Measurements from ENCODE around the gene MTFR1L.

MTFR1L gene

DNA sequence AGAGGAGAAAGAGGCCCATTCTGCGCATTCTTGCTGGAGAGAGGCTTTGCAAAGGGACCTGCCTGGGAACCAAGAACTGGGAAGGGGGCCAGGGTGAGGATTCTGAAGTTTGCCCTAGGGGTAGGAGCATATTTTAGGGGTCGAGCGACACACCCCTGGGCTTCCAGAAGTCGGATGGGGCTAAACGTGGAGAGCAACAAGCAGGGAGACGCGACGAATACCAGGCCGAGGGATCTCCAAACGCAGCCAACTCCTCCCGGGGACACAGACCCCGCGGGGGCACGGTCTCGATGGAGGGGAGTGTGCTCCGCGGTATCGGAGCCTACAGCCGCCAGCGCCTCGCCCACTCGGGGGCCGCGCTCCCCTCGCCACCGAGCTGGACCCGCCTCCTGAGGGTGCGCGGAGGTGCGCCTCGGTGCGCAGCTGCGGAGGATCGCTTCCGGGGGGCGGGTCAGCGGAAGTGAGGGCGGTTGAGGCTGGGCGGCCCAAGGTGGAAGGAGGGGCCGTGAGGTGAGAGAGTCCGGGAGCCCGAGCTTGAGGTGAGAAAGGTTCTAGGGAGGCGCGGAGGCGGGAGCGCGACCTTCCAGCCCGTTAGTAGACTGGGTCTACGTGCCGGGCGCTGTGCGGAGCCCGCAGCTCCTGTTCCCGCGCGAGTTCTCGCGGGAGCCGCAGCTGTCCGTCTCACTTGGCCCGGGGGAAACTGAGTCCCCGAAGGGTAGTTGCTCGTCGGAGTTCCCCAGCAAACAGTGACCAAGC lies at the start of gene MTFR1L:
Gene MTFR1L (plus strand): TSS at position 464 of the 756 bp plus-strand sequence. CDS start 3,151 bp downstream, outside the sequence.
- peaks cover 28 to 31% of the 10 kb centered on the region in 2 donors for H3K4me1 ChIP-seq (ENCODE audit: control insufficient read depth in 2 of 2, insufficient read depth in 2 of 2, low read length in 2 of 2)
- peaks cover 0 to 5% of the 10 kb centered on the region in 2 donors for H3K36me3 ChIP-seq (ENCODE audit: control insufficient read depth in 2 of 2, insufficient read depth in 2 of 2, low read length in 2 of 2)
- H3K4me3 ChIP-seq (ENCODE audit: low read length in 2 of 2) = peak within 1 kb of the TSS; percentile 89 to 95
- no peaks in the 10 kb centered on the region for H3K27me3 ChIP-seq (ENCODE audit: control insufficient read depth in 2 of 2, insufficient read depth in 2 of 2, low read length in 2 of 2)
- no peaks in the 10 kb centered on the region for H3K9me3 ChIP-seq (ENCODE audit: control insufficient read depth in 2 of 2, low read length in 2 of 2)
- H3K27ac ChIP-seq (ENCODE audit: low read depth in 2 of 2, low read length in 2 of 2) = peak within 1 kb of the TSS; percentile 93 to 95
- peak within 1 kb of the TSS; percentile 84 to 94 for H3K9ac ChIP-seq (ENCODE audit: low read depth in 1 of 2, low read length in 2 of 2)

GRCh38 chr1:25770541-25771220 lies 49.1 kb upstream of the MTFR1L start:
- no peak overlapping the region for H3K27ac ChIP-seq (ENCODE audit: low read depth in 2 of 2, low read length in 2 of 2)
- H3K36me3 ChIP-seq (ENCODE audit: control insufficient read depth in 2 of 2, insufficient read depth in 2 of 2, low read length in 2 of 2) = peaks cover 2 to 3% of the 10 kb centered on the region in 2 donors
- H3K4me3 ChIP-seq (ENCODE audit: low read length in 2 of 2) = no peak overlapping the region
- no peaks in the 10 kb centered on the region for H3K27me3 ChIP-seq (ENCODE audit: control insufficient read depth in 2 of 2, insufficient read depth in 2 of 2, low read length in 2 of 2)
- H3K4me1 ChIP-seq (ENCODE audit: control insufficient read depth in 2 of 2, insufficient read depth in 2 of 2, low read length in 2 of 2) = peaks cover 16 to 31% of the 10 kb centered on the region in 2 donors
- no peaks in the 10 kb centered on the region for H3K9me3 ChIP-seq (ENCODE audit: control insufficient read depth in 2 of 2, low read length in 2 of 2)
- peak overlapping the region in 1 of 2 donors; percentile 14 for H3K9ac ChIP-seq (ENCODE audit: low read depth in 1 of 2, low read length in 2 of 2)

DNA sequence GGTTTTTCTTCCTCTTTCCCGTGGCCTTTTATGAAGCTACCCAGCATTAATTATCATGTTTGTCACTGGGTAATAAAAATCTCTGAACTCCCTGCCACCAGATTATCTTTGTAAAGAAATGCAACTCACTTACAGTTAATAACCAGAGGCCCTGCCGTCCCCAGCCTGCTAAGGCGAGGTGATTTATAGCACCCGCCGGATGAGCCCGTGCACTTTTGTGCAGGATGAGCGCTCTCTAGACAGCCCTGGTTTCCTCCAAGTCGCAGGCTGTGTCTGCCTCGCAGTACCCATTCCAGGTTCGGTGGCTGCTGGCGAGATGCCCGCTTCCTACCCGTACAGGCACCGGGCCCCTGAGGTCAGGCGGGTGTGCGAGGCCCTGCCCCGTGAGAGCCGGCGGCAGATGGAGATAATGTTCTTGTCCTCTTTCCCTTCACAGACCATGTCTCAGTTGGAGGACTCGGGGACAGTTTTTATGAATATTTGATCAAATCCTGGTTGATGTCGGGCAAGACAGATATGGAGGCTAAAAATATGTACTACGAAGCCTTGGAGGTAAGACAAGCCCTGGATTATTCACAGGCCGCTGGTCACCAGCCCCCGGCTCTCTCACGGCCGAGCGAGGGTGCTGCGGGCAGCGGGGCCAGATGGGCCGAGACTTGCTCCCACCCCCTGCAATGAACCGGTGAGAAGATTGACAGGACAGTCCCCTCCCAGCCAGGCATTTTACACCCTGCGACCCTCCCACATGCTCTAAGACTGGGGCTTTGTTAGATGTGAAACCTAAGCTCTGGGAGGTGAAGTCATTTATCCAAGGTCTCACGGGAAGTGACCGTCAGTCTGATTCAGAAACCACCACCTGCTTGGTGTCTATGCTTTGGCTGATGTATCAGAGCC lies 48.3 kb upstream of the MTFR1L start:
- Histone ChIP-seq H3K4me1 (ENCODE audit: control insufficient read depth in 2 of 2, insufficient read depth in 2 of 2, low read length in 2 of 2) (peaks cover 16 to 31% of the 10 kb centered on the region in 2 donors), H3K9me3 (ENCODE audit: control insufficient read depth in 2 of 2, low read length in 2 of 2) (no peaks in the 10 kb centered on the region), H3K9ac (ENCODE audit: low read depth in 1 of 2, low read length in 2 of 2) (no peak overlapping the region), H3K27me3 (ENCODE audit: control insufficient read depth in 2 of 2, insufficient read depth in 2 of 2, low read length in 2 of 2) (no peaks in the 10 kb centered on the region), H3K4me3 (ENCODE audit: low read length in 2 of 2) (no peak overlapping the region), H3K36me3 (ENCODE audit: control insufficient read depth in 2 of 2, insufficient read depth in 2 of 2, low read length in 2 of 2) (peaks cover 2 to 3% of the 10 kb centered on the region in 2 donors), H3K27ac (ENCODE audit: low read depth in 2 of 2, low read length in 2 of 2) (no peak overlapping the region)

GRCh38 chr1:25772164-25772563 lies 47.6 kb upstream of the MTFR1L start:
- Histone ChIP-seq H3K27me3 (ENCODE audit: control insufficient read depth in 2 of 2, insufficient read depth in 2 of 2, low read length in 2 of 2) (no peaks in the 10 kb centered on the region), H3K9me3 (ENCODE audit: control insufficient read depth in 2 of 2, low read length in 2 of 2) (no peaks in the 10 kb centered on the region), H3K27ac (ENCODE audit: low read depth in 2 of 2, low read length in 2 of 2) (no peak overlapping the region), H3K4me1 (ENCODE audit: control insufficient read depth in 2 of 2, insufficient read depth in 2 of 2, low read length in 2 of 2) (peaks cover 16 to 31% of the 10 kb centered on the region in 2 donors), H3K4me3 (ENCODE audit: low read length in 2 of 2) (no peak overlapping the region), H3K9ac (ENCODE audit: low read depth in 1 of 2, low read length in 2 of 2) (no peak overlapping the region), H3K36me3 (ENCODE audit: control insufficient read depth in 2 of 2, insufficient read depth in 2 of 2, low read length in 2 of 2) (peaks cover 2 to 3% of the 10 kb centered on the region in 2 donors)

GRCh38 chr1:25772692-25773245 lies 47.0 kb upstream of the MTFR1L start:
- H3K27ac ChIP-seq (ENCODE audit: low read depth in 2 of 2, low read length in 2 of 2) = no peak overlapping the region
- H3K4me1 ChIP-seq (ENCODE audit: control insufficient read depth in 2 of 2, insufficient read depth in 2 of 2, low read length in 2 of 2) = peaks cover 16 to 31% of the 10 kb centered on the region in 2 donors
- no peak overlapping the region for H3K9ac ChIP-seq (ENCODE audit: low read depth in 1 of 2, low read length in 2 of 2)
- no peaks in the 10 kb centered on the region for H3K27me3 ChIP-seq (ENCODE audit: control insufficient read depth in 2 of 2, insufficient read depth in 2 of 2, low read length in 2 of 2)
- H3K4me3 ChIP-seq (ENCODE audit: low read length in 2 of 2) = no peak overlapping the region
- no peaks in the 10 kb centered on the region for H3K9me3 ChIP-seq (ENCODE audit: control insufficient read depth in 2 of 2, low read length in 2 of 2)
- peaks cover 2 to 3% of the 10 kb centered on the region in 2 donors for H3K36me3 ChIP-seq (ENCODE audit: control insufficient read depth in 2 of 2, insufficient read depth in 2 of 2, low read length in 2 of 2)

DNA sequence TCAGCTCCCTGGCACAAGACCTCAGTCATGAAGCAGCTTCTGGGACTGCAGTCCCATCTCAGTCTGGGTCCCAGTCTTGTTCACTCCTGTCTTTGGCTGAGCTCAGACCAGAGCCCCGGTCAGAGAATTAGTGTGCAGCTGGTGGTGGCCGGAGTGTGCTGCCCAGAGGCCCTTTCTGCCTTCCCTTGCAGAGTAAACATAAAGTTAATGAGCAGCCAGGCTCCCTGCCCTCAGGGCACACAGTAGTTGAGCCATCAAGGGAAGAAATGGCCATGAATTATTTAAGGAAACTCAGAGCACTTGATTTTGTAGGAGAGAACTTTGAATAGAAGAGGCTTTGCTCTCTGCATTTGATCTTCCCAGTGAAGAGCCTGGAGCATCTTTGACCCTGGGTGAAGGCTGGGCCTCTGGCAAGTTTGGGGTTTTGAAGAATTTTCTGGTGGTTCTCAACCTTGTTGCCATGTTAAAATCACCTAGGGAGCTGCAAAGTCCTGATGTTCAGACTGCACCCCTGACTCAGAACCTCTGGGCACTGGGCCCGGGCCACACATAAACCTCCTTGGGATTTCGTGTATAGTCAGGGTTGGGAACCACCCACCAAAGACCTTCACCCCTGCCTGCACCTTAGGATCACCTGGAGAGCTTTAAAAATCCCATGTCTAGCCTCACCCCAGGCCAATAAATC lies 46.2 kb upstream of the MTFR1L start:
- Histone ChIP-seq H3K9ac (ENCODE audit: low read depth in 1 of 2, low read length in 2 of 2) (no peak overlapping the region), H3K9me3 (ENCODE audit: control insufficient read depth in 2 of 2, low read length in 2 of 2) (no peaks in the 10 kb centered on the region), H3K27ac (ENCODE audit: low read depth in 2 of 2, low read length in 2 of 2) (no peak overlapping the region), H3K27me3 (ENCODE audit: control insufficient read depth in 2 of 2, insufficient read depth in 2 of 2, low read length in 2 of 2) (no peaks in the 10 kb centered on the region), H3K4me1 (ENCODE audit: control insufficient read depth in 2 of 2, insufficient read depth in 2 of 2, low read length in 2 of 2) (peaks cover 16 to 31% of the 10 kb centered on the region in 2 donors), H3K36me3 (ENCODE audit: control insufficient read depth in 2 of 2, insufficient read depth in 2 of 2, low read length in 2 of 2) (peaks cover 2 to 3% of the 10 kb centered on the region in 2 donors), H3K4me3 (ENCODE audit: low read length in 2 of 2) (no peak overlapping the region)

DNA sequence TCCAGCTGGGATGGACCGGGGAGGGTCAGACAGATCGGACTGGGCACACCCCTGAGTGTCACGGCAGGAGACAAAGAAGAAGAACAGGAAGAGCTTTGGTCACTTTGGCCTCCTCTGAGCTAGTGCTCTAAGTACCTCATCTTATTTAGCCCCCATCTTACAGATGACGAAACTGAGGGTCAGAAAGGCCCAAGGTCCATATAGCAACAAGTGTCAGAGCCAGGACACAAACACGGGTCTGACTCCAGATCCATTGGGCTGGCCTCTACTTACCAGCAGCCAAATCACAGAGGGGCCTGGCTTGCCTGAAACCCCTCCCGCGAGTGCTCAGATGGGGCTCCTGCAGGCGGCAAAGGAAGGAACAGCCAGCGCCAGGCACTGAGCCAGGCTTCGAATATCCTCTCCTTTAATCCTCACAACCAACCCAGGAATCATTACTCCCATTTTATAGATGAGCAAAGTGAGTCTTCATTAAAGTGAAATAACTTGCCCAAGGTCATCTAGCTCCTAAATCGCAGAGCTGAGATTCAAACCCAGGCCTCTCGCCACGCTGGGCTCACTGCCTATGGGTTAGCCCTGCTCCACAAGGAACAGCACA lies 45.4 kb upstream of the MTFR1L start:
- peaks cover 16 to 31% of the 10 kb centered on the region in 2 donors for H3K4me1 ChIP-seq (ENCODE audit: control insufficient read depth in 2 of 2, insufficient read depth in 2 of 2, low read length in 2 of 2)
- H3K27me3 ChIP-seq (ENCODE audit: control insufficient read depth in 2 of 2, insufficient read depth in 2 of 2, low read length in 2 of 2) = no peaks in the 10 kb centered on the region
- no peak overlapping the region for H3K9ac ChIP-seq (ENCODE audit: low read depth in 1 of 2, low read length in 2 of 2)
- no peaks in the 10 kb centered on the region for H3K9me3 ChIP-seq (ENCODE audit: control insufficient read depth in 2 of 2, low read length in 2 of 2)
- no peak overlapping the region for H3K27ac ChIP-seq (ENCODE audit: low read depth in 2 of 2, low read length in 2 of 2)
- no peak overlapping the region for H3K4me3 ChIP-seq (ENCODE audit: low read length in 2 of 2)
- H3K36me3 ChIP-seq (ENCODE audit: control insufficient read depth in 2 of 2, insufficient read depth in 2 of 2, low read length in 2 of 2) = peaks cover 0 to 3% of the 10 kb centered on the region in 2 donors

DNA sequence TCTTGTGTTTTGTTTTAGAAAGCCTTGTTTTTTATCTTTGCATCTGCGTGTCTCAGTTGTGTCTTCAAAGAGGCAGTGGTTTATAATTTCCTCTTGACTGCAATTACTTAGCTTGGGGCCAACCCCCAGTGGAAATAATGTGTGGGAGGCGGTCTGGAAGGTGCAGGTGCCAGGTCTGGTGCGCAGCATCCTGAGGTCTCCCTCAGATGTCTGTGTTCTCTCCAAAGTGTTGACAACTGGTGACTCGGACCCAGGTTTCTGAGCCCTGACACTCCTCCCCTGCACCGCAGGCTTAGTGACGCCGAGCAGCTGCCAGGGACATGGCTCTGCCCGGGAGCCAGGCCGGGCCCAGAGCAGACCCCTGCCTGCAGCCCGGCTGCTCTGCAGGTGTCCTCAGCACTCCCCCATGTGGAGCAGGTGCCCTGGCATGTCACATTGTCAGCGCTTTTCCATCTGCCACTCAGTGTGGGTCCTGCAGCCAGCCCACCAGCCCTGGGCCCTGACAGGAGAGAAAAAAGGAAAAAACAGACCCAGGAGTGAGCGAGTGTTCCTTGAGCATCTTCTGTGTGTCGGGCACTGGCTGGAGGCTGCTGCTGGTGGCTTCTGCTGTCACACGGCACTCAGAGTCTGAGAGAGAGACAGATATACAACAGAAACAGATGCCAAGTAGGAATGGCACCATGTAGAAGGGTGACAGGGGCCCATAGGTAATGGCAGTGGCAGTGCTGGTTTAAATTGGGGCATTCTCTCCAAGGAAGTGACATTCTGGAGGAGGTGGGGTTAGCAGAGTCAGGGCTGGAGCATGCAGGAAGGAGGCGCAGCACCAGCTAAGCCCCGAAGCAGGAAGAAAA lies 44.6 kb upstream of the MTFR1L start:
- H3K27ac ChIP-seq (ENCODE audit: low read depth in 2 of 2, low read length in 2 of 2) = peak overlapping the region in 1 of 2 donors; percentile 11
- peak overlapping the region in 1 of 2 donors; percentile 9 for H3K9ac ChIP-seq (ENCODE audit: low read depth in 1 of 2, low read length in 2 of 2)
- H3K4me3 ChIP-seq (ENCODE audit: low read length in 2 of 2) = no peak overlapping the region
- H3K4me1 ChIP-seq (ENCODE audit: control insufficient read depth in 2 of 2, insufficient read depth in 2 of 2, low read length in 2 of 2) = peaks cover 16 to 31% of the 10 kb centered on the region in 2 donors
- H3K27me3 ChIP-seq (ENCODE audit: control insufficient read depth in 2 of 2, insufficient read depth in 2 of 2, low read length in 2 of 2) = no peaks in the 10 kb centered on the region
- peaks cover 0 to 3% of the 10 kb centered on the region in 2 donors for H3K36me3 ChIP-seq (ENCODE audit: control insufficient read depth in 2 of 2, insufficient read depth in 2 of 2, low read length in 2 of 2)
- H3K9me3 ChIP-seq (ENCODE audit: control insufficient read depth in 2 of 2, low read length in 2 of 2) = no peaks in the 10 kb centered on the region
